SK-N-SH treated with all-trans-retinoic acid at 6 μM for 48 hours (cell line): ENCODE data around the gene MPST.

ENCODE experiments used
- ATAC-seq: fragments of 200-7000 bp; cut with Tn5 transposase; 3 replicates; pipeline ENCODE4 v1.9.1; 2020; ENCODE audit warnings: mild to moderate bottlenecking, moderate library complexity
- BACH2 ChIP-seq: fragments of 250-450 bp; sonication (Bioruptor Pico); IDR thresholded peaks from 2 replicates; pipeline ENCODE4 v1.9.0; 2021; ENCODE audit warnings: mild to moderate bottlenecking, borderline replicate concordance
- CSDC2 ChIP-seq: fragments of 250-450 bp; sonication (Bioruptor Pico); IDR thresholded peaks from 2 replicates; pipeline ENCODE4 v1.5.0; 2020; ENCODE audit warnings: mild to moderate bottlenecking, moderate library complexity
- ESRRG ChIP-seq: fragments of 250-450 bp; sonication (Bioruptor Pico); IDR thresholded peaks from 2 replicates; pipeline ENCODE4 v1.6.1; 2021; ENCODE audit warnings: mild to moderate bottlenecking
- OSR1 ChIP-seq: fragments of 250-450 bp; sonication (Bioruptor Pico); IDR thresholded peaks from 2 replicates; pipeline ENCODE4 v1.8.0; 2022; ENCODE audit warnings: moderate library complexity, mild to moderate bottlenecking, inconsistent platforms
- PPARA ChIP-seq: fragments of 250-450 bp; sonication (Bioruptor Pico); IDR thresholded peaks from 2 replicates; pipeline ENCODE4 v1.5.0; 2020; ENCODE audit warnings: mild to moderate bottlenecking, borderline replicate concordance
- SNAI2 ChIP-seq: fragments of 250-450 bp; sonication (Bioruptor Pico); IDR thresholded peaks from 2 replicates; pipeline ENCODE4 v1.5.0; 2020; ENCODE audit warnings: mild to moderate bottlenecking, moderate library complexity
- TCF4 ChIP-seq: fragments of 250-450 bp; sonication (Bioruptor Pico); IDR thresholded peaks from 2 replicates; pipeline ENCODE4 v1.8.0; 2021; ENCODE audit warnings: mild to moderate bottlenecking, moderate library complexity, borderline replicate concordance
- TOX ChIP-seq: fragments of 250-450 bp; sonication (Bioruptor Pico); IDR thresholded peaks from 2 replicates; pipeline ENCODE4 v1.8.0; 2021; ENCODE audit warnings: mild to moderate bottlenecking, moderate library complexity, borderline replicate concordance
- ZC3H10 ChIP-seq: fragments of 250-450 bp; sonication (Bioruptor Pico); IDR thresholded peaks from 2 replicates; pipeline ENCODE4 v1.5.1; 2021; ENCODE audit warnings: mild to moderate bottlenecking, moderate library complexity
- ZFP30 ChIP-seq: fragments of 450-650 bp; formaldehyde crosslinking; IDR thresholded peaks from 2 replicates; pipeline ENCODE4 v1.5.0; 2022; ENCODE audit warnings: mild to moderate bottlenecking, moderate library complexity
- ZNF70 ChIP-seq: fragments of 450-650 bp; formaldehyde crosslinking; IDR thresholded peaks from 2 replicates; pipeline ENCODE4 v1.5.0; 2020; ENCODE audit warnings: mild to moderate bottlenecking, moderate library complexity
- ZNF8 ChIP-seq: fragments of 450-650 bp; formaldehyde crosslinking; IDR thresholded peaks from 2 replicates; pipeline ENCODE4 v1.5.0; 2020; ENCODE audit warnings: mild to moderate bottlenecking, moderate library complexity
- TF ChIP-seq, protein P1 (sequence below): fragments of 250-450 bp; sonication (Bioruptor Pico); IDR thresholded peaks from 2 replicates; pipeline ENCODE4 v1.5.0; 2020; ENCODE audit warnings: mild to moderate bottlenecking, moderate library complexity
- TF ChIP-seq, protein P2 (sequence below): fragments of 250-450 bp; sonication (Bioruptor Pico); IDR thresholded peaks from 2 replicates; pipeline ENCODE4 v1.8.0; 2021; ENCODE audit warnings: low read depth, mild to moderate bottlenecking, moderate library complexity, borderline replicate concordance
- TF ChIP-seq, protein P3 (sequence below): fragments of 250-450 bp; sonication (Bioruptor Pico); IDR thresholded peaks from 2 replicates; pipeline ENCODE4 v1.5.1; 2020; ENCODE audit warnings: low read depth, mild to moderate bottlenecking, moderate library complexity
- TF ChIP-seq, protein P4 (sequence below): fragments of 250-450 bp; sonication (Bioruptor Pico); IDR thresholded peaks from 2 replicates; pipeline ENCODE4 v1.5.1; 2021; ENCODE audit warnings: mild to moderate bottlenecking, moderate library complexity
- TF ChIP-seq, protein P5 (sequence below): fragments of 250-450 bp; sonication (Bioruptor Pico); IDR thresholded peaks from 2 replicates; pipeline ENCODE4 v1.8.0; 2020; ENCODE audit warnings: mild to moderate bottlenecking, moderate library complexity, borderline replicate concordance

Gene MPST

DNA sequence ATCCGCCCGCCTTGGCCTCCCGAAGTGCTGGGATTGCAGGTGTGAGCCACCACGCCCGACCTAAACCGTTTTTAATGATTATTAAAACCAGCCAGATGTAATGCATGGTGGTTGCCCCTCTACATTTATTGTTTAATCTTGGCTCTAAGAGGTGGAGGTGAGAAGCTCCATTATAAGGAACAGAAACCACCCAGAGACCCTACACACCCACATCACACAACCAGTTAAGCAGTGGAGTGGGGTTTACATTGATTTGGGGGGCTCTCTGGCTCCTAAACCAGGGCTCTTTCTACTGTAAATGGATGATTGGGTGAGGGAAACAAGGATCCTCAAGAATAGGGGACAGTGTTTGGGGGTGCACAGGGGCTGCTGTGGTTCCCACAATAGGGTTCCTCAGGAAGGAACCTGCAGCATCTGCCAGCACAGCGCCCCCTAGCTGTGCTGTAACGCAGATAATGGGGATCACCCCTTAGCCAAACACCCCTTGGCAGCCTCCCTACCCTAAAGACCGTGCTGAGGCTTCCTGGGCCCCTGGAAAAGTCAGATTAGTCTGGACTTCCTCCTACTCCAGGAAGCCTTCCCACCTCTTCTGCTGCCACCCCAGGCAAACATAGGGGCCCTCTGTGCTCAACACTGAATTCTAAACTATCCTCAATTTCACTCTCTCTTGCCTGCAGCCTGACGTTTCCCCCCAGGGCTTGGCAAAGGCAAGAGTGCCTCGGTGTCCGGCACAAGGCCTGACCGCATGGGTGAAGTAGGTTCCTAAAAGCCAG lies 2.4 kb downstream of the MPST start:
- ATAC-seq, result peak; percentile 24; the same call in 1 of the 3 replicates
- TF ChIP-seq PPARA (CRISPR knock-in tag), result no peak
- TF ChIP-seq ZC3H10 (CRISPR knock-in tag), result no peak

DNA sequence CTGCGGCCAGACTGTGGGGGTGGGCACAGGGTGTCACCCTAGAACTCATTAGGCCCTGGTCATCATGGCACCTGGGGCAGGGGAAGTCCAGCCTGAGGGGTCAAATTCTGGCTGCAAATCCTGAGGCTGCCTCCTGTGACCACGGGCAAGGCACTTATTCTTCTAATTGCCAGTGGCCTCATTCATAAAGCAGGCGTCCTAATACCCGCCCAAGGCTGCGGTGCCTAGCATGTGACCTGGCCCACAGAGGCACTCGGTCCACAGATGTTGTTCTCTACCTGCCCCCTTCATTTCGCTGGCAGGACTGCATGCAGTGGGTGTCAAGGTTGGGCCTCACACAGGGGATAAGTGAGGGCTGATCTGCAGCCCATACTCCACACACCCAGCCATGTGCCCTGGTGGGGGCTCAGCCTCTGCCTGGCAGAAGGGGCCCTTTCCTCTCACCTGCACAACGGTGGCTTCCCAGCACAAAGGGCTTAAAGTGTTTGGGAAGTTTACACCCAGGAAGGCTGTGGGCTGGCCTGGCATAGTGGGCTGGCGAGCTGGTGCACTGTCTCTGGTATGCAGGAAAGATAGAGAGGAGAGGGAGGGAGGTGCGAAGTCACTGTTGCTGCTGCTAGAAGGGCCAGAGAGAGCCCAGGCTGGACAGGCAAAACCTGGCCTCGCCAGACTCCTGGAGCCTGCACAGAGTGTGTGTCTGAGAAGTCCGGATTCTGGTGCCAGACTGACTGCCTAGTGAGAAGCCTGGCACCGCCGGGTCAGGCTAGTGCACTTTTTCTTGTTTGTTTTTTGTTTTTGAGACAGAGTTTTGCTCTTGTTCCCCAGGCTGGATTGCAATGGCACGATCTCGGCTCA lies 3.2 kb downstream of the MPST start:
- no peak for ATAC-seq
- no peak for TF ChIP-seq ESRRG
- TF ChIP-seq, protein P1, sequence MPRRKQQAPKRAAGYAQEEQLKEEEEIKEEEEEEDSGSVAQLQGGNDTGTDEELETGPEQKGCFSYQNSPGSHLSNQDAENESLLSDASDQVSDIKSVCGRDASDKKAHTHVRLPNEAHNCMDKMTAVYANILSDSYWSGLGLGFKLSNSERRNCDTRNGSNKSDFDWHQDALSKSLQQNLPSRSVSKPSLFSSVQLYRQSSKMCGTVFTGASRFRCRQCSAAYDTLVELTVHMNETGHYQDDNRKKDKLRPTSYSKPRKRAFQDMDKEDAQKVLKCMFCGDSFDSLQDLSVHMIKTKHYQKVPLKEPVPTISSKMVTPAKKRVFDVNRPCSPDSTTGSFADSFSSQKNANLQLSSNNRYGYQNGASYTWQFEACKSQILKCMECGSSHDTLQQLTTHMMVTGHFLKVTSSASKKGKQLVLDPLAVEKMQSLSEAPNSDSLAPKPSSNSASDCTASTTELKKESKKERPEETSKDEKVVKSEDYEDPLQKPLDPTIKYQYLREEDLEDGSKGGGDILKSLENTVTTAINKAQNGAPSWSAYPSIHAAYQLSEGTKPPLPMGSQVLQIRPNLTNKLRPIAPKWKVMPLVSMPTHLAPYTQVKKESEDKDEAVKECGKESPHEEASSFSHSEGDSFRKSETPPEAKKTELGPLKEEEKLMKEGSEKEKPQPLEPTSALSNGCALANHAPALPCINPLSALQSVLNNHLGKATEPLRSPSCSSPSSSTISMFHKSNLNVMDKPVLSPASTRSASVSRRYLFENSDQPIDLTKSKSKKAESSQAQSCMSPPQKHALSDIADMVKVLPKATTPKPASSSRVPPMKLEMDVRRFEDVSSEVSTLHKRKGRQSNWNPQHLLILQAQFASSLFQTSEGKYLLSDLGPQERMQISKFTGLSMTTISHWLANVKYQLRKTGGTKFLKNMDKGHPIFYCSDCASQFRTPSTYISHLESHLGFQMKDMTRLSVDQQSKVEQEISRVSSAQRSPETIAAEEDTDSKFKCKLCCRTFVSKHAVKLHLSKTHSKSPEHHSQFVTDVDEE (CRISPR knock-in tag), result no peak
- TF ChIP-seq ZNF8 (CRISPR knock-in tag), result no peak
- TF ChIP-seq PPARA (CRISPR knock-in tag), result no peak
- TF ChIP-seq TCF4 (CRISPR knock-in tag), result no peak
- TF ChIP-seq, protein P2, sequence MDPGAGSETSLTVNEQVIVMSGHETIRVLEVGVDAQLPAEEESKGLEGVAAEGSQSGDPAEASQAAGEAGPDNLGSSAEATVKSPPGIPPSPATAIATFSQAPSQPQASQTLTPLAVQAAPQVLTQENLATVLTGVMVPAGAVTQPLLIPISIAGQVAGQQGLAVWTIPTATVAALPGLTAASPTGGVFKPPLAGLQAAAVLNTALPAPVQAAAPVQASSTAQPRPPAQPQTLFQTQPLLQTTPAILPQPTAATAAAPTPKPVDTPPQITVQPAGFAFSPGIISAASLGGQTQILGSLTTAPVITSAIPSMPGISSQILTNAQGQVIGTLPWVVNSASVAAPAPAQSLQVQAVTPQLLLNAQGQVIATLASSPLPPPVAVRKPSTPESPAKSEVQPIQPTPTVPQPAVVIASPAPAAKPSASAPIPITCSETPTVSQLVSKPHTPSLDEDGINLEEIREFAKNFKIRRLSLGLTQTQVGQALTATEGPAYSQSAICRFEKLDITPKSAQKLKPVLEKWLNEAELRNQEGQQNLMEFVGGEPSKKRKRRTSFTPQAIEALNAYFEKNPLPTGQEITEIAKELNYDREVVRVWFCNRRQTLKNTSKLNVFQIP (CRISPR knock-in tag), result no peak

DNA sequence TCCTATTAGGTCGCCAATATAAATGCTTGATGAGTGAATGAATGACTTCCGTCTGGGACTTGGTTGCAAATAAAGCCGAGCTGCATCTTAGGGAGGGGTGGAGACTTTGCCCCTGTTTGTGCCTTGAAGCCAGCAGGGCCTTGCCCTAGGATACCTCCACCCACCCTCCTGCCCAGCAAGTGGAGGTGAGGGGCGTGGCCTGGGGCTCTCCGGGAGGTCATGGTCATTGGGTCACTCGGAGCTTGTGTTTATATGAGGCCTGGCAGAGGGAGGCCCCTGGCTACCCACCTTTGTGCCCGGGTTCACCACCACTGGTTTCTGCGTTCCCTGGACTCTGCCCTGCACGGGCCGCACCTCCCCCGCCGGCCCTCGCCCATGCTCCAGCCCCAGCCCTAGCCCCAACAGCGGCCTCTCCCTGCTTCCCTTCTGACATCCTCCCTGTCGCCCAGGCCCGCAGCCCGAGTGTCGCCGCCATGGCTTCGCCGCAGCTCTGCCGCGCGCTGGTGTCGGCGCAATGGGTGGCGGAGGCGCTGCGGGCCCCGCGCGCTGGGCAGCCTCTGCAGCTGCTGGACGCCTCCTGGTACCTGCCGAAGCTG lies 4.3 kb downstream of the MPST start:
- ATAC-seq, result no peak
- no peak for TF ChIP-seq CSDC2
- TF ChIP-seq SNAI2 (CRISPR knock-in tag), result no peak
- TF ChIP-seq ZNF70 (CRISPR knock-in tag), result no peak
- TF ChIP-seq, protein P2 (CRISPR knock-in tag), result no peak
- TF ChIP-seq, protein P1 (CRISPR knock-in tag), result no peak
- TF ChIP-seq OSR1 (CRISPR knock-in tag), result no peak
- TF ChIP-seq ZNF8 (CRISPR knock-in tag), result no peak

DNA sequence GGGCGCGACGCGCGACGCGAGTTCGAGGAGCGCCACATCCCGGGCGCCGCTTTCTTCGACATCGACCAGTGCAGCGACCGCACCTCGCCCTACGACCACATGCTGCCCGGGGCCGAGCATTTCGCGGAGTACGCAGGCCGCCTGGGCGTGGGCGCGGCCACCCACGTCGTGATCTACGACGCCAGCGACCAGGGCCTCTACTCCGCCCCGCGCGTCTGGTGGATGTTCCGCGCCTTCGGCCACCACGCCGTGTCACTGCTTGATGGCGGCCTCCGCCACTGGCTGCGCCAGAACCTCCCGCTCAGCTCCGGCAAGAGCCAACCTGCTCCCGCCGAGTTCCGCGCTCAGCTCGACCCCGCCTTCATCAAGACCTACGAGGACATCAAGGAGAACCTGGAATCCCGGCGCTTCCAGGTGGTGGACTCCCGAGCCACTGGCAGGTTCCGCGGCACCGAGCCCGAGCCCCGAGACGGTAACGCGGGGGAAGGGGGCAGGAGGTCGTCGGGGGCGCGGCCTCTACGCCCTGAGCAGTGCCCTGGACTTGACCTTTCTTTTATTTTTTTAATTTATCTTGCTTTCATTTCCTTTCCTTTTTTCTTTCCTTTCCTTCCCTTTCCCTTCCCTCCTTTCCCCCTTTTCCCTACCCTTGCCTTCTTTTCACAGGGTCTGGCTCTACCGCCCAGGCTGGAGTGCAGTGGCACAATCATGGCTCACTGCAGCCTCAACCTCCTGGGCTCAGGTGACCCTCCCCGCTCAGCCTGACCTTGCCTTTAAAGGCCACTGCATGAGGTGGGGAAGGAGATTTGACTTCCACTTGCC lies 5.0 kb downstream of the MPST start:
- TF ChIP-seq SNAI2 (CRISPR knock-in tag) (no peak), BACH2 (CRISPR knock-in tag) (no peak), TCF4 (CRISPR knock-in tag) (no peak), TOX (CRISPR knock-in tag) (no peak), ZFP30 (CRISPR knock-in tag) (no peak)
- TF ChIP-seq, protein P3, sequence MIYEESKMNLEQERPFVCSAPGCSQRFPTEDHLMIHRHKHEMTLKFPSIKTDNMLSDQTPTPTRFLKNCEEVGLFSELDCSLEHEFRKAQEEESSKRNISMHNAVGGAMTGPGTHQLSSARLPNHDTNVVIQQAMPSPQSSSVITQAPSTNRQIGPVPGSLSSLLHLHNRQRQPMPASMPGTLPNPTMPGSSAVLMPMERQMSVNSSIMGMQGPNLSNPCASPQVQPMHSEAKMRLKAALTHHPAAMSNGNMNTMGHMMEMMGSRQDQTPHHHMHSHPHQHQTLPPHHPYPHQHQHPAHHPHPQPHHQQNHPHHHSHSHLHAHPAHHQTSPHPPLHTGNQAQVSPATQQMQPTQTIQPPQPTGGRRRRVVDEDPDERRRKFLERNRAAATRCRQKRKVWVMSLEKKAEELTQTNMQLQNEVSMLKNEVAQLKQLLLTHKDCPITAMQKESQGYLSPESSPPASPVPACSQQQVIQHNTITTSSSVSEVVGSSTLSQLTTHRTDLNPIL (CRISPR knock-in tag), result no peak
- TF ChIP-seq, protein P4, sequence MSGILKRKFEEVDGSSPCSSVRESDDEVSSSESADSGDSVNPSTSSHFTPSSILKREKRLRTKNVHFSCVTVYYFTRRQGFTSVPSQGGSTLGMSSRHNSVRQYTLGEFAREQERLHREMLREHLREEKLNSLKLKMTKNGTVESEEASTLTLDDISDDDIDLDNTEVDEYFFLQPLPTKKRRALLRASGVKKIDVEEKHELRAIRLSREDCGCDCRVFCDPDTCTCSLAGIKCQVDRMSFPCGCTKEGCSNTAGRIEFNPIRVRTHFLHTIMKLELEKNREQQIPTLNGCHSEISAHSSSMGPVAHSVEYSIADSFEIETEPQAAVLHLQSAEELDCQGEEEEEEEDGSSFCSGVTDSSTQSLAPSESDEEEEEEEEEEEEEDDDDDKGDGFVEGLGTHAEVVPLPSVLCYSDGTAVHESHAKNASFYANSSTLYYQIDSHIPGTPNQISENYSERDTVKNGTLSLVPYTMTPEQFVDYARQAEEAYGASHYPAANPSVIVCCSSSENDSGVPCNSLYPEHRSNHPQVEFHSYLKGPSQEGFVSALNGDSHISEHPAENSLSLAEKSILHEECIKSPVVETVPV (CRISPR knock-in tag), result no peak
- TF ChIP-seq, protein P5, sequence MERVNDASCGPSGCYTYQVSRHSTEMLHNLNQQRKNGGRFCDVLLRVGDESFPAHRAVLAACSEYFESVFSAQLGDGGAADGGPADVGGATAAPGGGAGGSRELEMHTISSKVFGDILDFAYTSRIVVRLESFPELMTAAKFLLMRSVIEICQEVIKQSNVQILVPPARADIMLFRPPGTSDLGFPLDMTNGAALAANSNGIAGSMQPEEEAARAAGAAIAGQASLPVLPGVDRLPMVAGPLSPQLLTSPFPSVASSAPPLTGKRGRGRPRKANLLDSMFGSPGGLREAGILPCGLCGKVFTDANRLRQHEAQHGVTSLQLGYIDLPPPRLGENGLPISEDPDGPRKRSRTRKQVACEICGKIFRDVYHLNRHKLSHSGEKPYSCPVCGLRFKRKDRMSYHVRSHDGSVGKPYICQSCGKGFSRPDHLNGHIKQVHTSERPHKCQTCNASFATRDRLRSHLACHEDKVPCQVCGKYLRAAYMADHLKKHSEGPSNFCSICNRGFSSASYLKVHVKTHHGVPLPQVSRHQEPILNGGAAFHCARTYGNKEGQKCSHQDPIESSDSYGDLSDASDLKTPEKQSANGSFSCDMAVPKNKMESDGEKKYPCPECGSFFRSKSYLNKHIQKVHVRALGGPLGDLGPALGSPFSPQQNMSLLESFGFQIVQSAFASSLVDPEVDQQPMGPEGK (CRISPR knock-in tag), result no peak
- no peak for ATAC-seq
